ENCODE measurements around the gene AFMID. TPM values are rescaled to one million over a fixed set of nuclear protein-coding genes. Genes with fewer than 3 reads are reported as not detected.
"Not testable (repeated sequence)": the region's sequence is repeated elsewhere in the genome, so short reads cannot be mapped to it uniquely, and the experiment has no call there.

AFMID gene, protein sequence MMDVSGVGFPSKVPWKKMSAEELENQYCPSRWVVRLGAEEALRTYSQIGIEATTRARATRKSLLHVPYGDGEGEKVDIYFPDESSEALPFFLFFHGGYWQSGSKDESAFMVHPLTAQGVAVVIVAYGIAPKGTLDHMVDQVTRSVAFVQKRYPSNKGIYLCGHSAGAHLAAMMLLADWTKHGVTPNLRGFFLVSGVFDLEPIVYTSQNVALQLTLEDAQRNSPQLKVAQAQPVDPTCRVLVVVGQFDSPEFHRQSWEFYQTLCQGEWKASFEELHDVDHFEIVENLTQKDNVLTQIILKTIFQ
- 10 to 100 TPM; 17.1 to 24.2 TPM for total RNA-seq

DNA sequence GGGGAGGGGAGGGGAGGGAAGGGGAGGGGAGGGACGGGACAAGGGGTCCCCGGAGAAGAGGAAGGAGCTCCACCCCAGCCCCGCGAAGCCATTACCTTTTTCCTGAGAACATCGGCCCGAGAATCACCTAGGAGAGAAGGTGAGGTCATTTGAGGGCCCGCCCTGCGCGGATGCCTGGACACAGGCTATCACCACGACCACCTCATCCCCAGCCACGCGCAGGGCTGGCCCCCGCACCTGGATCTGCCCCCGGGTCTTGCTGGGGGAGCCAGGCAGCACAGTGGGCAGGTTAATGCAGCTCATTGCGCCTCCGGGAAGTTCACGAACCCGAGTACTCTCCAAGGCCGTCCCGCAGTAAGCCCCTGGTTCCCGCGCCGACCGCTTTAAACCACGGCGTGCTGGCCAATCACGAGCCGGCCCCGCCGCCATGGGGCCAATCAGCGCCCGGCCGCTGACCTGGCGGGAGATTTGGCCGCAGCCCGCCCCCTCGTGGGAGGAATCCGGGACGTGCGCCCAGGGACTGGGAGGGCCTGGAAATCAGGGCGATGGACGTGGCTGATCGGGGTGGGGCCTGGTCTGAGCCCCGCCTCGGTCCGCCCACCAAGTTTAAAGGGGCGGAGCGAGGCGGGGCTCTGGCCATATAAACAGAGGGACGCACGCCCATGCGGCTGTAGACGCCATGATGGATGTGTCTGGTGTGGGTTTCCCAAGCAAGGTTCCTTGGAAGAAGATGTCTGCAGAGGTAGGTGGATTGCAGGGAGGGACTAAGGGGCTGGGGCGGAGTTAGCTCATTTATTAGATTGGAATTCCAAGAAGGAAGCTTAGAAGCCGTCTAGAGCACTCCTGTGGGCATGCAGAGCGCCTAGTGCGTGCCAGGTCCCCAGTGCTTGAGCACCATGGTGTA lies at the start of gene AFMID, which contains the start of gene TK1:
AFMID (plus strand) TSS at position 671 of the 904 bp plus-strand sequence; CDS start at position 680, 9 bp downstream.
TK1 (minus strand) TSS at position 361 of the 904 bp plus-strand sequence; CDS start at position 303, 58 bp downstream.
- no peaks in the 10 kb centered on the region for H3K9me3 Mint-ChIP-seq (ENCODE audit: low read depth)
- H3K4me1 Mint-ChIP-seq, result peaks cover 43% of the 10 kb centered on the region
- peak within 1 kb of the TSS; percentile 81 for H3K4me3 Mint-ChIP-seq
- ATAC-seq, result peak; percentile 95
- peak; percentile 97 for DNase-seq
- H3K36me3 Mint-ChIP-seq, result peaks cover 24% of the 10 kb centered on the region
- CTCF ChIA-PET, result interaction anchor here (0.8 to 3.4 kb wide), 9 partner anchors 10 to 103 kb away, joined by 3 to 31 read pairs (median 5); no protein-coding TSS in a partner anchor
- H3K27me3 Mint-ChIP-seq, result no peaks in the 10 kb centered on the region
- H3K27ac Mint-ChIP-seq, result peak within 1 kb of the TSS; percentile 78

DNA sequence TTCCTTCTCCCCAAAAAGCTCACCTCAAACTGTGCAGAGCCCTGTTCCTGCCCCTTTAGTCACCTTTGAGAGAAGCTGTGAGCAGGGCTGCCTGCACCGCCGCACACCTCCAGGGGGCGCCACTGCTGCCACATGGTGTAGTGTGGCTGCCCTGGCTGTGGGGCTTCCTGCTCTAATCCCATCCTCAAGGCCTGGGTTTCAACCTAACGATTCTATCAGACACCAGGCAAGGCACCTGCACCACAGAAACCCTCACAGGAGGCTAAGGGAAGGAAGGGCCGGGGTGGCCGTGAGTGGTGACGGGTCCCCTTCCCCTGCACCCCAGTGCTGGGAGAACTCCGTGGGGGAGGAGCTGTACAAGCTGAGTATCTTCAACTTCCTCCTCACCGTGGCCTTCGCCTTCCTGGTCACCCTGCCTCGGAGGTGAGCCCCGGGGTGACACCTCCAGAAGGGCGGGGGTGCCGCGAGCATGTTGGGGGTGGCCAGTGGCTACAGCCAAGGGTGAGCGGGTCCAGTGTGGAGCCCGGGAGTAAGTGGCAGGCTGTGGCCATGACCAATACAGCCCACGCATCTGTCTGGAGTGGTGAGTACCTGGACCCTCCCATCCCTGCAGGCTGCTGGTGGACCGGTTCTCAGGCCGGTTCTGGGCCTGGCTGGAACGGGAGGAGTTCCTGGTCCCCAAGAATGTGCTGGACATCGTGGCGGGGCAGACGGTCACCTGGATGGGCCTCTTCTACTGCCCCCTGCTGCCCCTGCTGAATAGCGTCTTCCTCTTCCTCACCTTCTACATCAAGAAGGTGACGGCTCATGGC lies 49.6 kb upstream of the AFMID start:
- H3K4me1 Mint-ChIP-seq, result peaks cover 76% of the 10 kb centered on the region
- H3K27ac Mint-ChIP-seq, result peak overlapping the region; percentile 79
- no peak for ATAC-seq
- peak; percentile 75 for DNase-seq
- H3K9me3 Mint-ChIP-seq (ENCODE audit: low read depth), result no peaks in the 10 kb centered on the region
- peaks cover 61% of the 10 kb centered on the region for H3K36me3 Mint-ChIP-seq
- peak overlapping the region; percentile 18 for H3K4me3 Mint-ChIP-seq
- CTCF ChIA-PET, result interaction anchor here (0.6 to 17.0 kb wide), 16 partner anchors 10 to 118 kb away, joined by 3 to 257 read pairs (median 5); partner anchors contain the start of genes TMC6 and TMC8
- no peaks in the 10 kb centered on the region for H3K27me3 Mint-ChIP-seq

DNA sequence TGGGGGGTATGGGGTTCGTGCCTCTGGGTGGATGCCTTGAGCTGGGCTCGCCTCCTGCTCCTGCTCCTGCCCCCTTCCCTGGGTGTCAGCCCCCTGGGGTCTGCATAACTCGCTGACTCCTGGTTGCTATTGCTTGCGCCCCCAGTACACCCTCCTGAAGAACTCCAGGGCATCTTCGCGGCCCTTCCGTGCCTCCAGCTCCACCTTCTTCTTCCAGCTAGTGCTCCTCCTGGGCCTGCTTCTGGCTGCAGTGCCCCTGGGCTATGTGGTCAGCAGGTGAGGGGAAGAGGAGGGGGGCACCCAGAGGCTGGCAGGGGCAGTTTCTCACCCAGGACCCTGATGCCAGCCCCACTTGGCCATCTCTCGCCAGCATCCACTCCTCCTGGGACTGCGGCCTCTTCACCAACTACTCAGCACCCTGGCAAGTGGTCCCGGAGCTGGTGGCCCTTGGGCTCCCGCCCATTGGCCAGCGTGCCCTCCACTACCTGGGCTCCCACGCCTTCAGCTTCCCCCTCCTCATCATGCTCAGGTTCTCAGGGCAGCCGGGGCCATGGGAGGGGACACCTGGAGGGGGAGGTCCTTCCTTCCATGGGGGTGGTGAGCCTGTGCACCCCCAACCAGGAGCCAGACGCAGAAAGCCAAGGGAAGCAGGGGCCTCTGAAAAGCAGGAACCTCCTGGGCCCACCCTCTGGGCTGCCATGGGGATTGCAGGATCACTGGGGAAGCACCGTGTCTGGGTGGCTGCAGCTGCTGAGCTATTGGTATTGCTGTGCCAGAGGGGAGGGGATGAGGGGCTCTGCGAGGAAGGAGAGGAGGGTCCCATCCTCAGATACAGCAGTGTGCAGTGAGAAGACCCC lies 48.7 kb upstream of the AFMID start:
- no peak overlapping the region for H3K4me3 Mint-ChIP-seq

DNA sequence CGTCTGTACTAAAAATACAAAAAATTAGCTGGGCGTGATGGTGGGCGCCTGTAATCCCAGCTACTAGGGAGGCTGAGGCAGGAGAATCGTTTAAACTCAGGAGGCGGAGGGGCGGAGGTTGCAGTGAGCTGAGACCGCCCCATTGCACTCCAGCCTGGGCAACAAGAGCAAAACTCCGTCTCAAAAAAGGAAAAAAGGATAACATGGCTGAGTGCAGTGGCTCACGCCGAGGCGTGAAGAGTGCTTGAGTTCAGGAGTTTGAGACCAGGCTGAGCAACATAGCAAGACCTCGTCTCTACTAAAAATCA lies 47.3 kb upstream of the AFMID start:
- not testable (repeated sequence) for H3K9me3 Mint-ChIP-seq (ENCODE audit: low read depth); ATAC-seq; H3K27me3 Mint-ChIP-seq; H3K4me3 Mint-ChIP-seq; DNase-seq
- H3K36me3 Mint-ChIP-seq, result peaks cover 43% of the 10 kb centered on the region
- peak overlapping the region; percentile 75 for H3K27ac Mint-ChIP-seq
- peaks cover 55% of the 10 kb centered on the region for H3K4me1 Mint-ChIP-seq
- CTCF ChIA-PET, result interaction anchor here (1.0 to 17.0 kb wide), 8 partner anchors 15 to 119 kb away, joined by 3 to 257 read pairs (median 5); partner anchors contain the start of genes AFMID, TK1, TMC6 and TMC8

More for the DNA sequence above, 48.7 kb upstream of the AFMID start:
- no peak for ATAC-seq
- H3K36me3 Mint-ChIP-seq, result peaks cover 56% of the 10 kb centered on the region
- H3K4me1 Mint-ChIP-seq, result peaks cover 68% of the 10 kb centered on the region
- no peaks in the 10 kb centered on the region for H3K27me3 Mint-ChIP-seq
- CTCF ChIA-PET, result interaction anchor here (0.6 to 17.0 kb wide), 18 partner anchors 10 to 119 kb away, joined by 3 to 257 read pairs (median 5); partner anchors contain the start of genes AFMID, TK1, TMC6 and TMC8
- peak overlapping the region; percentile 79 for H3K27ac Mint-ChIP-seq
- no peaks in the 10 kb centered on the region for H3K9me3 Mint-ChIP-seq (ENCODE audit: low read depth)
- DNase-seq, result no peak

DNA sequence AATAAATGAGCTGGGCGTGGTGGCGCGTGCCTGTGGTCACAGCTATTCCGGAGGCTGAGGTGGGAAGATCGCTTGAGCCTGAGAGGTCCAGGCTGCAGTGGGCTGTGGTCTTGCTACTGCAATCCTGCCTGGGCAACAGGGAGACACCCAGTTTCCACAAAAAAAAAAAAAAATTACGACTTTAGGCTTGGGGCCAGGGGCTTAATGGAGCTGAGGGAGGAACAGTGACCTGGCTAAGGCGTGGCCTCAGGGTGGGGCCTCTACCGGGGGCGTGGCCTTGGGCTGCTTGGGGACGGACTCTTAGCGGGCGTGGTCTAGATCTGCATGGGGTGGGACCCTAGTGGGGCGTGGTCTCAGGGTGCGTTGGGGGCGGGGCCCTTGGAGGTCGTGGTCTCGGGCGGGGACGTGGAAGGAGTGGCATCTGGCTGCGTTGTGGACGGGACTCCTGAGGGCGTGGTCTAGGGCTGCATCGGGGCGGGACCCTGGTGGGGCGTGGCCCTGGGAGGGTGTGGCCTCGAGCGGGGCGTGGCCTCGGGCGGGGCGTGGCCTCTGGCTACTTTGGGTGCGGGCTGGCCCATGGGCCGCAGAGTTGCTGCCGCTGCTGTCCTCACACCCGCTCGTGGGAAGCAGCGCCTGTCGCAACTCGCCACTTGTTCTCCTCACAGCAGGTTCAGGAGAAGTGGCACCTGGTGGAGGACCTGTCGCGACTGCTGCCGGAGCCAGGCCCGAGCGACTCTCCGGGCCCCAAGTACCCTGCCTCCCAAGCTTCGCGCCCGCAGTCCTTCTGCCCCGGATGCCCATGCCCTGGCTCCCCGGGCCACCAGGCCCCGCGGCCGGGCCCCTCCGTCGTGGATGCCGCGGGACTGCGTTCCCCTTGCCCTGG lies 46.8 kb upstream of the AFMID start:
- CTCF ChIA-PET, result interaction anchor here (1.0 to 17.0 kb wide), 8 partner anchors 16 to 120 kb away, joined by 3 to 257 read pairs (median 4); partner anchors contain the start of genes AFMID, TK1, TMC6 and TMC8
- Mint-ChIP-seq H3K27me3 (no peaks in the 10 kb centered on the region), H3K27ac (peak overlapping the region; percentile 75), H3K9me3 (ENCODE audit: low read depth) (no peaks in the 10 kb centered on the region), H3K4me1 (peaks cover 50% of the 10 kb centered on the region), H3K36me3 (peaks cover 39% of the 10 kb centered on the region), H3K4me3 (no peak overlapping the region)
- ATAC-seq (peak; percentile 93), DNase-seq (peak; percentile 99)

DNA sequence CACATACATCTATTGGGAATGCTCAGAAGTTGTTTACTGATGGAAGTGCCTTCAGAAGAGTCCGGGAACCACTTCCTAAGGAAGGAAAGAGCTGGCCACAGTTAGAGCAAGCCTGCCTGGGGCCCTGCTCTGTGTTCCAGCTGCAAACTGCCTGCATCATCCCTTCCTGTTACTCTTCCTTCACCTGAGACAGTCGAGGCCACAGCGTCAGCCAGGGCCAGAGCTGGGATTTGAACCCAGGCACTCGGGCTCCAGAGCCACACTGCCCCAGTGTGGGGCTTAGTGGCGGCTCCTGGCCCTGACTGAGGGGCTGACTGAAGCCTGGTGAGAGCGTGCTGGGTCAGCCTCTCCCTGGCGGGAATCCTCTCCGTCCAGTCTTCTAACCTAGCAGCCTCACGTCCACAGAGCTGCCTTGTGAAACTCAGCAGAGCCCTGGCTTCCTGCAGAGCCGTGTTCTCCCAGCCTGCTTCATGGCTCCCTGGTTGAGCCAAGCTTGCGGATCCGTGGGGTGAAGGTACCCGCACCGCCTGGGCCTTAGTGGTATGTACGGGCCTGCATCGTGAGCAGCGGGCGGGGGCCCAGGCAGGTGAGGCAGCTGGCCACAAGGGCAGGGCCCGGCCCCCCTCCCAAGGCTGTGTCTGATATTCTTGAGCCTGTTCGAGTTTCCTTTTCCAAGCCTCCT lies 45.6 kb upstream of the AFMID start:
- DNase-seq, result no peak
- CTCF ChIA-PET, result interaction anchor here (0.6 to 9.2 kb wide), 4 partner anchors 13 to 35 kb away, joined by 3 to 75 read pairs (median 4); no protein-coding TSS in a partner anchor
- no peak overlapping the region for H3K27ac Mint-ChIP-seq

DNA sequence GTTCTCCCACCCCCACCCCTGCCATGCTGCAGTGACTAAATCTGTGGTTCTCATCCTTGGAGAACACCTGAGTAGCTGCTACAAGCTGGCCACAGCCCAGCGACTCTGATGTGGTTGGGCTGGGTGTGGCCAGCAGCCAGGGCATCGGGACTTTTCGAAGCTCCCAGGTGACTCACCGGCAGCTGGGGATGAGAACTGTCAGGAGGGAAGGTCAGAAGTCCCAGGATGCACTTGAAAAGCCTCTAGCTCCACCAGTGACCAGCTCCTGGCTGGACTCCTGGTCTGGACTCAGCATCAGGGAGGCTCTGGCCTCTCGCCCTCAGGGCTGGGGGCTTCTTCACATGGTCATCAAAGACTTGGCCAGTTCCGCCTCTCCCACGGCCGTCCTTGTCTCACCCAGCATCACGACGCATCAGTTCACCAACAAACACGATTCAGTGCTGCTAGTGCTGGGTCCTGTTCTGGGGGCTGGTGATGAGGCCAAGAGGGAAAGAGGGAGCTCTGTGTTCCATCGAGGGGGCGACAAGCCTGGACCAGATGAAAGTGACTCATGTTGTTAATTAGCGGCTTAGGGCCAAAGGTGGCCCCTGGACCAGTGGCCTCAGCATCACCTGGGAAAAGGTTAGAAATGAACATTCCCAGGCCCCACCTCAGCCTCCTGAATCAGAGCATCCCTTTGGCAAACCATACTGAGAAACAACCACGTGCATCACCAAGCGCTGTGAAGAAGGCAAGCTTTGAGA lies 44.9 kb upstream of the AFMID start:
- DNase-seq (no peak), ATAC-seq (no peak)
- peaks cover 21% of the 10 kb centered on the region for H3K36me3 Mint-ChIP-seq
- H3K4me1 Mint-ChIP-seq, result peaks cover 31% of the 10 kb centered on the region
- H3K9me3 Mint-ChIP-seq (ENCODE audit: low read depth), result no peaks in the 10 kb centered on the region
- CTCF ChIA-PET, result interaction anchor here (0.6 to 9.2 kb wide), 6 partner anchors 7 to 184 kb away, joined by 3 to 75 read pairs (median 4); partner anchors contain the start of gene TNRC6C
- H3K27ac Mint-ChIP-seq, result peak overlapping the region; percentile 34
- no peak overlapping the region for H3K4me3 Mint-ChIP-seq
- no peaks in the 10 kb centered on the region for H3K27me3 Mint-ChIP-seq

More for the DNA sequence above, 45.6 kb upstream of the AFMID start:
- no peak overlapping the region for H3K4me3 Mint-ChIP-seq
- H3K27me3 Mint-ChIP-seq, result no peaks in the 10 kb centered on the region
- H3K36me3 Mint-ChIP-seq, result peaks cover 27% of the 10 kb centered on the region
- ATAC-seq, result no peak
- H3K4me1 Mint-ChIP-seq, result peaks cover 38% of the 10 kb centered on the region
- H3K9me3 Mint-ChIP-seq (ENCODE audit: low read depth), result no peaks in the 10 kb centered on the region

- Mint-ChIP-seq H3K36me3 (peaks cover 18% of the 10 kb centered on the region), H3K9me3 (ENCODE audit: low read depth) (no peaks in the 10 kb centered on the region), H3K4me3 (no peak overlapping the region), H3K27me3 (no peaks in the 10 kb centered on the region), H3K27ac (no peak overlapping the region), H3K4me1 (peaks cover 22% of the 10 kb centered on the region)
- no peak for ATAC-seq
- CTCF ChIA-PET, result interaction anchor here (1.1 to 1.7 kb wide), 4 partner anchors 9 to 108 kb away, joined by 3 to 5 read pairs (median 4); no protein-coding TSS in a partner anchor
- DNase-seq, result no peak
Measured at GRCh38 chr17:78143214-78144146, 43.7 kb upstream of the AFMID start.

- DNase-seq (no peak), ATAC-seq (no peak)
- CTCF ChIA-PET, result interaction anchor here (0.8 to 1.7 kb wide), 5 partner anchors 9 to 32 kb away, joined by 3 to 5 read pairs (median 4); no protein-coding TSS in a partner anchor
- H3K4me1 Mint-ChIP-seq, result peaks cover 18% of the 10 kb centered on the region
- no peaks in the 10 kb centered on the region for H3K27me3 Mint-ChIP-seq
- H3K9me3 Mint-ChIP-seq (ENCODE audit: low read depth), result no peaks in the 10 kb centered on the region
- H3K36me3 Mint-ChIP-seq, result peaks cover 17% of the 10 kb centered on the region
- H3K4me3 Mint-ChIP-seq, result no peak overlapping the region
- peak overlapping the region; percentile 9 for H3K27ac Mint-ChIP-seq
Measured at GRCh38 chr17:78144147-78144719, 42.9 kb upstream of the AFMID start.

All from activated CD8-positive, alpha-beta memory T cell treated with anti-CD3 and anti-CD28 coated beads, Interleukin-2, amount 10 ng/mL, durations not matched to agents 7 days and 5 days (primary cell).